Activated B cell treated with CpG ODN at 0.5 μM for 24 hours (primary cell): ENCODE results near the gene DAZAP1. TPM values are rescaled to one million over a fixed set of nuclear protein-coding genes. Genes with fewer than 3 reads are reported as not detected.

Experiments
- ATAC-seq: fragments of 200-7000 bp; cut with Tn5 transposase; one replicate; pipeline ENCODE4 v1.10.0; 2021; ENCODE audit warnings: low read depth, mild to moderate bottlenecking, moderate library complexity
- CTCF ChIA-PET: fragments of 350-600 bp; sonication (Branson Sonifier 250); formaldehyde crosslinking; loops from one replicate; lab custom pipeline; 2021; ENCODE audit warnings: antibody characterized with exemption; lab: Charles Lee
- POLR2A ChIA-PET: fragments of 350-600 bp; sonication (Branson Sonifier 250); formaldehyde crosslinking; loops from one replicate; lab custom pipeline; 2021; ENCODE audit warnings: antibody characterized with exemption; lab: Charles Lee
- DNase-seq: peaks from one replicate; pipeline ENCODE4 v3.0.0; 2022
- H3K27ac Mint-ChIP-seq: one replicate; pipeline ENCODE4 v1.8.0; 2020; ENCODE audit warnings: mixed read lengths
- H3K27me3 Mint-ChIP-seq: one replicate; pipeline ENCODE4 v1.8.0; 2021; ENCODE audit warnings: mixed read lengths
- H3K36me3 Mint-ChIP-seq: one replicate; pipeline ENCODE4 v1.8.0; 2021; ENCODE audit warnings: low read depth, mixed read lengths
- H3K4me1 Mint-ChIP-seq: one replicate; pipeline ENCODE4 v1.8.0; 2021; ENCODE audit warnings: mixed read lengths
- H3K4me3 Mint-ChIP-seq: one replicate; pipeline ENCODE4 v1.8.0; 2020; ENCODE audit warnings: mild to moderate bottlenecking, mixed read lengths
- H3K9me3 Mint-ChIP-seq: one replicate; pipeline ENCODE4 v1.8.0; 2020; ENCODE audit warnings: mixed read lengths
- CTCF ChIP-seq: fragments of 200-600 bp; IDR thresholded peaks from one replicate; pipeline ENCODE4 v1.8.0; 2022; ENCODE audit warnings: antibody characterized with exemption, mild to moderate bottlenecking
- intact Hi-C: fragments of 100-400 bp; cut with micrococcal nuclease; formaldehyde crosslinking; loops from one replicate; pipeline ENCODE4 v1.15.1; 2024
- total RNA-seq: library from RNA; stranded (reverse); gene quantifications from 2 replicates; pipeline ENCODE4 v1.2.3, GENCODE V29; 2022

The DAZAP1 gene
- total RNA-seq, 1 donor from 2014 or later, result 195 TPM

DNA sequence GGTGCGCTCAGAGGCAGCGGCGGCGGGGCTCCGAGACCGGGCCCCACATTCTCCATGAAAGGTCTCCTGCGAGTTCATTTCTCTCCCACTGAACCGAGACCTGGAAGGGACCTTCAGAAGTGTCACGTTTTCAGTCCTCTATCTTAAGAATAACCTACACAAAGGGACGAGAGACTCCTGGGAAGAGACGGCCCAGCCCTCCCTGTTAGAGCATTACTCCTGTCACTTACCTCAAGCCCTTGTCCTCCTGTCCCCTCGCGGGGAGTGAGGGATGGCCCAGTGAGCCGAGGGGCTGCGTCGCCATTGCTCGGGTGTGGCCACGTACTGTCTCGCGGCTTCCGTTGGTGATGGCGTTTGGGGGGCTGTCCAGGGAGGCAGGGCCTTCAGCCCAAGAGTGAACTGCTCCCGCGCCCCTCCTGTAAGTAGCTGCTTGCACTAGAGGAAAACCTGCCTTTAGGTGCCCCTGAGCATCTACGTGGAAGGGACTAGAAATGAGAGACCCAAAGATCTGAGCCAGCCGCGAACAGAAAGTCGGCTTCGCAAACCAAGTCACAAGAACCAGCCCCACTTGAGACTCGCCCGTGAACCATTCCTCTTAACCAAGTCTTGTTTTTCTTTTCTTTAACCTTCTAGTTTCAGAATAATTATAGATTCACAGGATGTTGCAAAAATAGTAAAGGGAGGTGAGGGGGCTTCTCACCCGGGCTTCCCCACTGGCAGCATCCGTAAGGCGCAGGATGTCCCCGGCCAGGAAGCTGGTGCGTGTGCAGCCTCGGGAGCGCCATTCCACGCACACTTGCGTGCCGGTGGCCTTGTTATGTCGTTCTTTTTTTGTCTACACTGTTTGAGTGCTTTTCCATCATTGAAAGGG is 44.8 kb upstream of the DAZAP1 start:
- CTCF ChIA-PET, result no interaction called here
- peaks cover 62% of the 10 kb centered on the region for H3K36me3 Mint-ChIP-seq
- H3K4me3 Mint-ChIP-seq, result peak overlapping the region; percentile 38

GRCh38 chr19:1363599-1363998 is 43.8 kb upstream of the DAZAP1 start:
- H3K27me3 Mint-ChIP-seq, result no peaks in the 10 kb centered on the region
- DNase-seq (no peak), ATAC-seq (peak; percentile 33)
- intact Hi-C loops, result no loop called here
- peak overlapping the region; percentile 41 for H3K27ac Mint-ChIP-seq
- peak overlapping the region; percentile 44 for H3K4me3 Mint-ChIP-seq
- peaks cover 36% of the 10 kb centered on the region for H3K4me1 Mint-ChIP-seq
- no peak for TF ChIP-seq CTCF
- ChIA-PET CTCF (no interaction called here), POLR2A (interaction anchor here (0.6 to 1.1 kb wide), 3 partner anchors 18 to 120 kb away, joined by 3 to 5 read pairs (median 5); partner anchors contain the start of gene CIRBP)
- no peaks in the 10 kb centered on the region for H3K9me3 Mint-ChIP-seq
- peaks cover 62% of the 10 kb centered on the region for H3K36me3 Mint-ChIP-seq

More for the DNA sequence above, 44.8 kb upstream of the DAZAP1 start:
- peak overlapping the region; percentile 41 for H3K27ac Mint-ChIP-seq
- no peaks in the 10 kb centered on the region for H3K27me3 Mint-ChIP-seq
- intact Hi-C loops, result no loop called here
- peaks cover 36% of the 10 kb centered on the region for H3K4me1 Mint-ChIP-seq
- no peak for ATAC-seq
- no peaks in the 10 kb centered on the region for H3K9me3 Mint-ChIP-seq
- TF ChIP-seq CTCF, result no peak
- POLR2A ChIA-PET, result interaction anchor here (0.6 to 1.0 kb wide), 2 partner anchors 17 to 93 kb away, joined by 3 to 5 read pairs; partner anchors contain the start of gene CIRBP
- DNase-seq, result no peak

- Mint-ChIP-seq H3K27ac (no peak overlapping the region), H3K36me3 (peaks cover 58% of the 10 kb centered on the region), H3K4me1 (peaks cover 36% of the 10 kb centered on the region), H3K27me3 (no peaks in the 10 kb centered on the region), H3K9me3 (no peaks in the 10 kb centered on the region), H3K4me3 (peak overlapping the region; percentile 44)
- no peak for DNase-seq
- TF ChIP-seq CTCF, result no peak
- POLR2A ChIA-PET, result interaction anchor here (0.6 to 1.1 kb wide), 3 partner anchors 95 to 120 kb away, joined by 3 to 5 read pairs (median 3); partner anchors contain the start of gene CIRBP
- intact Hi-C loops, result no loop called here
- ATAC-seq, result peak; percentile 27
- CTCF ChIA-PET, result no interaction called here
These were observed 43.2 kb upstream of the DAZAP1 start for GRCh38 chr19:1364070-1364704.

DNA sequence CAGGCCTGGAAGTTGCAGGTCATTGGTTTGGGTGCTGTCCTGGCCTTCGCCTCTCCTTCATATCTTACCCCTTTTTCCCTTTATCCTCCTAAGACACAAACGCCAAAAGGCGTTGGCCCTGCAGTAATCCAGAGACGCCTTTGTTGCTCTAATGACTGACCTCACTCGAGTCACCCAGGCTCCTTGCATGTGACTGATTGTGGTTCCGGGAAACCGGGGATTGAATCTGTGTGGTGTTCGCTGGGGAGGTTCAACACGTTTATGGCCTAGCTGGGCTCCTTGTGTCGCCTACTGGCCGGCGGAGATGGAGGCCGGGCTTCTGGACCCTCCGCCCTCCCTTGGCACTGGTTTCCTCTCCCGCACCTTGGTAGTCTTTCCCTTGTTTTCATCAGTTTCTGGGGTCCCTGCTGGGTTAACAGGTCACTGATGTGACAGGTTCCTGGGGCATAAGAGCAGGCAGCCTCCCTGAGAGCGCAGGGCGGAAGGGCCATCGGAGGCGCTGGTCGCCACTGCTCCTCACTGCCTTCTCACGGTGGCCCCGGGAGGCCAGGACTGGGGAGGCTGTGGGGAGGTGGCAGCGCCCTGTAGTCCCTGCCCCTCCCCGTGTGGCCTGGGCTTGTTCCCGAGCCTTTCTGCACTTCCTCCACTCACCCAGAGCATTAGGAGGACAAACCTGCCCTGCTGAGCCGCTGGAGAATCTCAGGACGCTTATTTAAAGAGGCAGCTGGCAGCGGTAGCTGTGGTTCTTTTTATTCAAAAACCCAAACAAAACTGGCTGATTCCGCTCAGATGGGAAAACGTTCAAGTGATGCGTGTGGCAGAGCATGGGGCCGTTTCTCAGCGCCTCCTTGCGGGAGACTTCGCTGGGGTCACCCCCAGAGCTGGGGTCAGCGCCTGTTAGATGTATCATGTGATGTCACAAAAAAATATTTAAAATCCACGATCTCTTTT is 41.8 kb upstream of the DAZAP1 start:
- POLR2A ChIA-PET, result no interaction called here
- H3K27ac Mint-ChIP-seq, result no peak overlapping the region
- TF ChIP-seq CTCF, result no peak
- no peaks in the 10 kb centered on the region for H3K9me3 Mint-ChIP-seq
- CTCF ChIA-PET, result no interaction called here
- ATAC-seq (no peak), DNase-seq (no peak)
- H3K4me1 Mint-ChIP-seq, result peaks cover 36% of the 10 kb centered on the region
- H3K36me3 Mint-ChIP-seq, result peaks cover 51% of the 10 kb centered on the region
- no peak overlapping the region for H3K4me3 Mint-ChIP-seq
- intact Hi-C loops, result no loop called here
- H3K27me3 Mint-ChIP-seq, result no peaks in the 10 kb centered on the region
